Measurements from ENCODE around the gene PRKCSH. TPM values are rescaled to one million over a fixed set of nuclear protein-coding genes. Genes with fewer than 3 reads are reported as not detected.
"Not testable (repeated sequence)": the region's sequence is repeated elsewhere in the genome, so short reads cannot be mapped to it uniquely, and the experiment has no call there.

Gene PRKCSH
- total RNA-seq, 2 donors from 2014 or later, result 78.0 to 82.8 TPM

- H3K27ac ChIP-seq, result peak overlapping the region; percentile 76 to 83
- H3K9me3 ChIP-seq, result no peaks in the 10 kb centered on the region
- DNase-seq (ENCODE audit: low spot score), result peak; percentile 93
- H3K4me1 ChIP-seq, result peaks cover 0 to 54% of the 10 kb centered on the region in 2 donors
- no peak for TF ChIP-seq CTCF (IDR thresholded peaks at IDR 0.05)
- H3K27me3 ChIP-seq, result peaks cover 6 to 7% of the 10 kb centered on the region in 2 donors
- H3K36me3 ChIP-seq, result no peaks in the 10 kb centered on the region
- peak overlapping the region; percentile 22 to 49 for H3K4me3 ChIP-seq
Measured at GRCh38 chr19:11422163-11423065, 13.0 kb upstream of the PRKCSH start.

- peaks cover 6 to 7% of the 10 kb centered on the region in 2 donors for H3K27me3 ChIP-seq
- no peak for TF ChIP-seq CTCF (IDR thresholded peaks at IDR 0.05)
- H3K27ac ChIP-seq, result no peak overlapping the region
- no peaks in the 10 kb centered on the region for H3K9me3 ChIP-seq
- no peak overlapping the region for H3K4me3 ChIP-seq
- peaks cover 0 to 53% of the 10 kb centered on the region in 2 donors for H3K4me1 ChIP-seq
- no peaks in the 10 kb centered on the region for H3K36me3 ChIP-seq
- no peak for DNase-seq (ENCODE audit: low spot score)
Measured at GRCh38 chr19:11423164-11423790, 12.2 kb upstream of the PRKCSH start.

GRCh38 chr19:11423791-11424181 lies 11.6 kb upstream of the PRKCSH start:
- no peaks in the 10 kb centered on the region for H3K9me3 ChIP-seq
- no peak overlapping the region for H3K27ac ChIP-seq
- H3K4me1 ChIP-seq, result peaks cover 0 to 48% of the 10 kb centered on the region in 2 donors
- no peak for TF ChIP-seq CTCF (IDR thresholded peaks at IDR 0.05)
- H3K27me3 ChIP-seq, result peaks cover under 1 to 3% of the 10 kb centered on the region in 2 donors
- no peak for DNase-seq (ENCODE audit: low spot score)
- H3K36me3 ChIP-seq, result no peaks in the 10 kb centered on the region
- no peak overlapping the region for H3K4me3 ChIP-seq

- H3K4me3 ChIP-seq, result no peak overlapping the region
- H3K27ac ChIP-seq, result no peak overlapping the region
- H3K9me3 ChIP-seq, result no peaks in the 10 kb centered on the region
- H3K27me3 ChIP-seq, result no peaks in the 10 kb centered on the region
- TF ChIP-seq CTCF (IDR thresholded peaks at IDR 0.05), result no peak
- H3K4me1 ChIP-seq, result peaks cover 0 to 30% of the 10 kb centered on the region in 2 donors
- no peak for DNase-seq (ENCODE audit: low spot score)
- H3K36me3 ChIP-seq, result no peaks in the 10 kb centered on the region
Measured at GRCh38 chr19:11425719-11426457, 9.5 kb upstream of the PRKCSH start.

GRCh38 chr19:11426656-11427055 lies 8.8 kb upstream of the PRKCSH start:
- peaks cover 0 to 22% of the 10 kb centered on the region in 2 donors for H3K4me1 ChIP-seq
- no peak overlapping the region for H3K4me3 ChIP-seq
- DNase-seq (ENCODE audit: low spot score), result no peak
- no peaks in the 10 kb centered on the region for H3K27me3 ChIP-seq
- H3K9me3 ChIP-seq, result no peaks in the 10 kb centered on the region
- no peak overlapping the region for H3K27ac ChIP-seq
- no peaks in the 10 kb centered on the region for H3K36me3 ChIP-seq
- TF ChIP-seq CTCF (IDR thresholded peaks at IDR 0.05), result no peak

- not testable (repeated sequence) for H3K27ac ChIP-seq; H3K4me3 ChIP-seq; DNase-seq (ENCODE audit: low spot score); H3K9me3 ChIP-seq; H3K27me3 ChIP-seq
- Histone ChIP-seq H3K36me3 (peaks cover 13% of the 10 kb centered on the region), H3K4me1 (peaks cover 0 to 18% of the 10 kb centered on the region in 2 donors)
Measured at GRCh38 chr19:11433526-11433925, 1.9 kb upstream of the PRKCSH start.

Measured in right atrium auricular region (tissue), 2 donors.